ENCODE measurements around the gene CELSR1. TPM values are rescaled to one million over a fixed set of nuclear protein-coding genes. Genes with fewer than 3 reads are reported as not detected.

Gene CELSR1
- polyA plus RNA-seq, 1 experiment: 1.0 TPM

DNA sequence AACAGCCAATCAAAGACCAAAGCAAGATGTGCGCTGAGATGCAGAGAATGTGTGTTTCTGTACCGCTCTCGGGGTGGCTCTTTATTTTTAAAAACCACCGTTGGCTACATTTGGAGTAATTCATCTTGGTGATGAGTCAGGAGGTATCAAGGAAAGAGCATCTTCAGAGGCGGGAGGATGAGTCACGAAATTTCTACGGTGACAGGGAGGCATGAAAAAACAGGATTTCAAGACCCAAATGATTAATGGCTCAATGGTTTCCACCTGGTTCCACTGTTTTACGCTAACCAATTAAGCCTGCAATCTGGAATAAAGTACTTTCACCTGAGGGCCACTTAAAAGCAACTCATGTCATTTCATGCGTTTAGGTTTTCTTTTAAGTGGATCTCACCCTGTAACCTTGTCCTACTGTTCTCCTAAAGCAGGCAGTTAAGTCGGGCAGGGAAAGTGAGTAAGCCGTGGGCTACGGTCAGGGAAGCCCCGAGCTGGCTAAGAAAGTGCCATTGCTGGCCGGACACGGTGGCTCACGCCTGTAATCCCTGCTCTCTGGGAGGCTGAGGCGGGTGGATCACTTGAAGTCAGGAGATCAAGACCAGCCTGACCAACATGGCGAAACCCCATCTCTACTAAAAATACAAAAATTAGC is 74.6 kb downstream of the CELSR1 start:
- DNase-seq (ENCODE audit: low read depth): peak; percentile 60
- H3K4me3 ChIP-seq (ENCODE audit: low read depth, low read length): no peak overlapping the region
- no peaks in the 10 kb centered on the region for H3K36me3 ChIP-seq (ENCODE audit: control insufficient read depth, insufficient read depth, low read length)
- no peaks in the 10 kb centered on the region; the same call in 1 of the 2 replicates for H3K27me3 ChIP-seq (ENCODE audit: control insufficient read depth, insufficient read depth, low read length)
- CTCF ChIA-PET: no interaction called here
- POLR2A ChIA-PET: no interaction called here
- TF ChIP-seq, protein P1, sequence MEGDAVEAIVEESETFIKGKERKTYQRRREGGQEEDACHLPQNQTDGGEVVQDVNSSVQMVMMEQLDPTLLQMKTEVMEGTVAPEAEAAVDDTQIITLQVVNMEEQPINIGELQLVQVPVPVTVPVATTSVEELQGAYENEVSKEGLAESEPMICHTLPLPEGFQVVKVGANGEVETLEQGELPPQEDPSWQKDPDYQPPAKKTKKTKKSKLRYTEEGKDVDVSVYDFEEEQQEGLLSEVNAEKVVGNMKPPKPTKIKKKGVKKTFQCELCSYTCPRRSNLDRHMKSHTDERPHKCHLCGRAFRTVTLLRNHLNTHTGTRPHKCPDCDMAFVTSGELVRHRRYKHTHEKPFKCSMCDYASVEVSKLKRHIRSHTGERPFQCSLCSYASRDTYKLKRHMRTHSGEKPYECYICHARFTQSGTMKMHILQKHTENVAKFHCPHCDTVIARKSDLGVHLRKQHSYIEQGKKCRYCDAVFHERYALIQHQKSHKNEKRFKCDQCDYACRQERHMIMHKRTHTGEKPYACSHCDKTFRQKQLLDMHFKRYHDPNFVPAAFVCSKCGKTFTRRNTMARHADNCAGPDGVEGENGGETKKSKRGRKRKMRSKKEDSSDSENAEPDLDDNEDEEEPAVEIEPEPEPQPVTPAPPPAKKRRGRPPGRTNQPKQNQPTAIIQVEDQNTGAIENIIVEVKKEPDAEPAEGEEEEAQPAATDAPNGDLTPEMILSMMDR (IDR thresholded peaks at IDR 0.05; ENCODE audit: insufficient read depth, low read depth, low read length): no peak

DNA sequence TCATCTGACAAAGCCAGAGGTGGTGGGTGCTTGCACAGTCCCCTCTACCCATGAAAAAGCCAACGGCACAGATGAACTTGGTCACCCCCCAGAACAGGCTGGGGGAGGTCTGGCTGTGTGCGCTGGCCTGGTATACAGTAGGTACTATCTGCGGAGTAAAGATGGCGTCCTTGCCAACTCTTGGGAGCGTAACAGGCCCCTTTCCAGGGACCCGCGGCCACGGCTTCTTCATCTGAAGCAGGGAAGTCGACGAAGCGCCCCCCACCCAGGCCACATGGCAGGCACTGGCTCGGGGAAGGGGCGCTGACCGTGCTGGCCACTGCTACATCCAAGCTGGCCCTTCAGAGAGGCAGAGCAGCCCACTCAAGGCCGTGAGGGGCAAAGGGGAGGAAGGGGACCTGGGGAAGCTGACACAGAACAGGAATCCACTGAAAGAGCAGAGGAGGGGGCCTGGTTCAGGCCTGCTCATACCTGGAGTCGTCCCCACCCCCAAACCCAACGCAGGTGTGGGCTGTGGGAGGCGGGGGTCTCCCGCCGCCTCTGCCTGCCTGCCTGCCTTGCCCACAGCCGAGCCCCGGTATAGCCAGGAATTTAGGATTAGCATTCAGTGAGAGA is 75.7 kb downstream of the CELSR1 start:
- H3K36me3 ChIP-seq (ENCODE audit: control insufficient read depth, insufficient read depth, low read length): no peaks in the 10 kb centered on the region
- H3K4me3 ChIP-seq (ENCODE audit: low read depth, low read length): no peak overlapping the region
- DNase-seq (ENCODE audit: low read depth): no peak
- TF ChIP-seq, protein P1 (IDR thresholded peaks at IDR 0.05; ENCODE audit: insufficient read depth, low read depth, low read length): no peak
- no peaks in the 10 kb centered on the region; the same call in 1 of the 2 replicates for H3K27me3 ChIP-seq (ENCODE audit: control insufficient read depth, insufficient read depth, low read length)
- CTCF ChIA-PET: no interaction called here
- POLR2A ChIA-PET: no interaction called here

DNA sequence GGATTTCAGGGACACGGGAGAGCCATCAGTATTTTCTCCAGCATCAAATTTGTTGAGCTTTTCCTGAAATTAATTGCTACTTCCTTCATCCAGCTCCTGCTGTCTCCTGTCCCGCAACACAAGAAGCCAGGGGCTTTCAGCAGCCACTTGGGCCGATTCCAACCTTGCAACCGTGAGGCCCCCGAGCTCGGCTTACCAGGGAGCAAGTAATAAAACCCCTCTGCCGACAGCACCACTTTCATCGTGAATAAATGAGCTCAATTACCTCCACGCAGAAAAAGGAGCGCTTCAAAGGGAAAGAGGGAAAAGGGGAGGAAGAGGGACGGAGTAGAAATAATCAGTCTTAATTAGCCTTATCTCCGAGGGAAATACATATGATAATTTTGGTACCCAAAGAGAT is 76.6 kb downstream of the CELSR1 start:
- POLR2A ChIA-PET: no interaction called here
- DNase-seq (ENCODE audit: low read depth): no peak
- no peaks in the 10 kb centered on the region; the same call in 1 of the 2 replicates for H3K27me3 ChIP-seq (ENCODE audit: control insufficient read depth, insufficient read depth, low read length)
- no peak overlapping the region for H3K4me3 ChIP-seq (ENCODE audit: low read depth, low read length)
- TF ChIP-seq, protein P1 (IDR thresholded peaks at IDR 0.05; ENCODE audit: insufficient read depth, low read depth, low read length): no peak
- CTCF ChIA-PET: no interaction called here
- no peaks in the 10 kb centered on the region for H3K36me3 ChIP-seq (ENCODE audit: control insufficient read depth, insufficient read depth, low read length)

DNA sequence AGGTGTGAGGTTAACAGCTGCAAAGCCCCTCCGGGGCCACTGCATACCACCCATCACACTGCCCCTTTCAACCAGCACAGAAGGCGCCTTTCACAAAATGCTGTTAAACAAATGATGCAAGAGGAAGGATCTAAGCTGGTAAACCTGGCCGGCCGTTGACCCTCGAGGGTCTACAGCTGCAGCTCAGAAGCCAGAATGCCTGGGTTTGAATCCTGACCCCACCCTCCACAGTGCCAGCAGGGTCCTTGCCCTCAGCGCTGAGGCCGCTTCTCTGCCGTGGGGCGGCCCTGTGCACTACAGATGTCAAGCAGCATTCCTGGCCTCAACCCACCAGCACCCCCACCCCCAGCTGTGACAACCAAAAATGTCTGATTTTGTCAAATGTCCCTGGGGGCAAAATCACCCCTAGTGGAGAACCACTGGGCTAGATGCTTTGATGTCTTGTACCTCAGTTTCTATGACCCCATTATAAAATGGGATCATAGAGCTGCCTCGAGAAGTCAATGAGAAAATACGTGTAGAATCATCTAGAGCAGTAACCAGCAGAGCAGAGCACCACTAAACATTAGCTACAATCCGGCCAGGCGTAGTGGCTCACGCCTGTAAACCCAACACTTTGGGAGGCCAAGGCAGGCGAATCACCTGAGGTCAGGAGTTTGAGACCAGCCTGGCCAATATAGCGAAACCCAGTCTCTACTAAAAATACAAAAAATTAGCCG is 77.9 kb downstream of the CELSR1 start:
- ChIA-PET CTCF (interaction anchor here (1.0 kb wide), 1 partner anchor 91 kb away, joined by 3 read pairs; no protein-coding TSS in a partner anchor), POLR2A (no interaction called here)
- TF ChIP-seq, protein P1 (IDR thresholded peaks at IDR 0.05; ENCODE audit: insufficient read depth, low read depth, low read length): no peak
- Histone ChIP-seq H3K27me3 (ENCODE audit: control insufficient read depth, insufficient read depth, low read length) (no peaks in the 10 kb centered on the region; the same call in 1 of the 2 replicates), H3K4me3 (ENCODE audit: low read depth, low read length) (no peak overlapping the region), H3K36me3 (ENCODE audit: control insufficient read depth, insufficient read depth, low read length) (no peaks in the 10 kb centered on the region)
- no peak for DNase-seq (ENCODE audit: low read depth)

DNA sequence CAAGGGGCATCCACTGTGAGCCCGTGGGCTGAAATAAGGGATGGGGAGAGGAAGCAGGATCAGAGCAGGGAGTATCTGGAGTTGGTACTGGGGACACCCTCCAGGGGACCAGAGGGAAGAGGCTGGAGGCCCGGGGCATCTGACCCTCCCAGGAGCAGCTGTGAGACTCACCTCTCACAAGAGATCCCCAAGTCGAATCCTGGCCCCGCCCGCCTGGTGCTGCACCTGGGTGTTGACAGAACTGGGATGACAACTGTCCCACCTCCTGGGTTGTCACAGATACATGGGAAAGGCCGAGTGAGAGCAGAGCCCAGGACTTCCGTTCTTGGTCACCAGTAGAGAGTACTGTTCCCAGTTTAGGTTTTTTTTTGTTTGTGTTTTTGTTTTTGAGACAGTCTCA is 78.9 kb downstream of the CELSR1 start:
- POLR2A ChIA-PET: no interaction called here
- TF ChIP-seq, protein P1 (IDR thresholded peaks at IDR 0.05; ENCODE audit: insufficient read depth, low read depth, low read length): no peak

More for the DNA sequence above, 78.9 kb downstream of the CELSR1 start:
- DNase-seq (ENCODE audit: low read depth): no peak
- no peaks in the 10 kb centered on the region; the same call in 1 of the 2 replicates for H3K27me3 ChIP-seq (ENCODE audit: control insufficient read depth, insufficient read depth, low read length)
- CTCF ChIA-PET: no interaction called here
- no peaks in the 10 kb centered on the region for H3K36me3 ChIP-seq (ENCODE audit: control insufficient read depth, insufficient read depth, low read length)
- no peak overlapping the region for H3K4me3 ChIP-seq (ENCODE audit: low read depth, low read length)
